Thymus (tissue), 11 donors: ENCODE results near the gene DHRS4. TPM values are rescaled to one million over a fixed set of nuclear protein-coding genes. Genes with fewer than 3 reads are reported as not detected.

Experiments
- DNase-seq, 9 donors: peaks; one replicate each; pipeline ENCODE4 v3.0.0-alpha.2; 2013; ENCODE audit warnings: low spot score in 9 of 9, low read depth in 6 of 9, missing footprints in 1 of 9
- H3K27ac ChIP-seq, 2 donors: one replicate each; pipeline ENCODE4 v1.5.1; 2013; ENCODE audit warnings: control low read depth in 1 of 2, low read depth in 1 of 2, low read length in 1 of 2, mild to moderate bottlenecking in 1 of 2, moderate library complexity in 1 of 2
- H3K27me3 ChIP-seq, 2 donors: one replicate each; pipeline ENCODE4 v1.5.1; 2013; ENCODE audit warnings: low read length in 1 of 2; ENCODE audit not compliant: control insufficient read depth in 2 of 2, insufficient read depth in 1 of 2
- H3K36me3 ChIP-seq, 2 donors: one replicate each; pipeline ENCODE4 v1.5.1; 2013; ENCODE audit warnings: low read length in 1 of 2, mild to moderate bottlenecking in 1 of 2, moderate library complexity in 1 of 2; ENCODE audit not compliant: control insufficient read depth in 2 of 2, insufficient read depth in 2 of 2
- H3K4me1 ChIP-seq, 2 donors: one replicate each; pipeline ENCODE4 v1.5.1; 2013; ENCODE audit warnings: low read length in 2 of 2; ENCODE audit not compliant: control insufficient read depth in 2 of 2, insufficient read depth in 2 of 2
- H3K4me3 ChIP-seq, 2 donors: one replicate each; pipeline ENCODE4 v1.5.1; 2013; ENCODE audit warnings: low read length in 2 of 2, control low read depth in 1 of 2, mild to moderate bottlenecking in 1 of 2
- H3K9me3 ChIP-seq, 2 donors: one replicate each; pipeline ENCODE4 v1.5.1; 2013; ENCODE audit warnings: low read length in 1 of 2, mild to moderate bottlenecking in 1 of 2; ENCODE audit not compliant: control insufficient read depth in 2 of 2, insufficient read depth in 1 of 2
- WGBS: extraction: QIAGEN DNeasy Blood & Tissue Kit; methylation state at CpG from one replicate; pipeline ENCODE4 v1.1.7; 2013; 5-methylcytosine and 5-hydroxymethylcytosine counted together
- polyA plus RNA-seq: library from polyadenylated mRNA; stranded (reverse); fragments of 200-250 nt; gene quantifications from one replicate; pipeline ENCODE4 v1.2.3, GENCODE V29; 2013
- total RNA-seq: library from RNA; stranded (reverse); fragments of 120-200 nt; gene quantifications from one replicate; pipeline ENCODE4 v1.2.4, GENCODE V29; 2013
- donor health status: healthy.

The DHRS4 gene
- total and polyA plus RNA-seq, 2 donors: 23.6 to 28.3 TPM

- Histone ChIP-seq H3K27me3 (no peaks in the 10 kb centered on the region), H3K9me3 (no peaks in the 10 kb centered on the region), H3K4me1 (no peaks in the 10 kb centered on the region), H3K27ac (no peak overlapping the region), H3K36me3 (no peaks in the 10 kb centered on the region), H3K4me3 (no peak overlapping the region)
- DNase-seq: no peak
- WGBS: 88% methylated on average over 11 of the region's 11 CpGs
Measured at GRCh38 chr14:23926543-23926942, 27.0 kb upstream of the DHRS4 start.

GRCh38 chr14:23929136-23929535 is 24.4 kb upstream of the DHRS4 start:
- Histone ChIP-seq H3K4me1 (no peaks in the 10 kb centered on the region), H3K4me3 (no peak overlapping the region), H3K27me3 (no peaks in the 10 kb centered on the region), H3K27ac (no peak overlapping the region), H3K9me3 (no peaks in the 10 kb centered on the region), H3K36me3 (no peaks in the 10 kb centered on the region)
- WGBS: 96% methylated on average over 5 of the region's 5 CpGs
- DNase-seq: no peak

GRCh38 chr14:23929822-23930294 is 23.7 kb upstream of the DHRS4 start:
- no peaks in the 10 kb centered on the region for H3K36me3 ChIP-seq
- no peak overlapping the region for H3K4me3 ChIP-seq
- WGBS: 14% methylated on average over 3 of the region's 3 CpGs
- no peak overlapping the region for H3K27ac ChIP-seq
- H3K4me1 ChIP-seq: no peaks in the 10 kb centered on the region
- H3K27me3 ChIP-seq: no peaks in the 10 kb centered on the region
- peak; percentile 39 to 86 (median 69) for DNase-seq
- no peaks in the 10 kb centered on the region for H3K9me3 ChIP-seq

- no peaks in the 10 kb centered on the region for H3K36me3 ChIP-seq
- no peaks in the 10 kb centered on the region for H3K9me3 ChIP-seq
- no peaks in the 10 kb centered on the region for H3K4me1 ChIP-seq
- no peak overlapping the region for H3K27ac ChIP-seq
- WGBS: 85% methylated on average over 4 of the region's 4 CpGs
- DNase-seq: no peak
- H3K27me3 ChIP-seq: no peaks in the 10 kb centered on the region
- H3K4me3 ChIP-seq: no peak overlapping the region
Measured at GRCh38 chr14:23930742-23931141, 22.8 kb upstream of the DHRS4 start.

GRCh38 chr14:23931721-23932289 is 21.8 kb upstream of the DHRS4 start:
- Histone ChIP-seq H3K27me3 (no peaks in the 10 kb centered on the region), H3K27ac (no peak overlapping the region), H3K9me3 (no peaks in the 10 kb centered on the region), H3K4me1 (no peaks in the 10 kb centered on the region), H3K36me3 (no peaks in the 10 kb centered on the region), H3K4me3 (no peak overlapping the region)
- WGBS: 78% methylated on average over 6 of the region's 6 CpGs
- DNase-seq: no peak

- Histone ChIP-seq H3K36me3 (no peaks in the 10 kb centered on the region), H3K4me1 (no peaks in the 10 kb centered on the region), H3K27ac (no peak overlapping the region), H3K9me3 (no peaks in the 10 kb centered on the region), H3K27me3 (no peaks in the 10 kb centered on the region), H3K4me3 (no peak overlapping the region)
- 88% methylated on average over 3 of the region's 3 CpGs for WGBS
- no peak for DNase-seq
Measured at GRCh38 chr14:23932639-23933038, 20.9 kb upstream of the DHRS4 start.

- no peak overlapping the region for H3K4me3 ChIP-seq
- no peaks in the 10 kb centered on the region for H3K4me1 ChIP-seq
- no peak overlapping the region for H3K27ac ChIP-seq
- WGBS: 91% methylated on average over 4 of the region's 4 CpGs
- no peaks in the 10 kb centered on the region for H3K9me3 ChIP-seq
- no peak for DNase-seq
- H3K27me3 ChIP-seq: no peaks in the 10 kb centered on the region
- H3K36me3 ChIP-seq: no peaks in the 10 kb centered on the region
Measured at GRCh38 chr14:23933108-23933741, 20.3 kb upstream of the DHRS4 start.

GRCh38 chr14:23933742-23934128 is 19.8 kb upstream of the DHRS4 start:
- H3K4me1 ChIP-seq: no peaks in the 10 kb centered on the region
- DNase-seq: no peak
- no peaks in the 10 kb centered on the region for H3K36me3 ChIP-seq
- 93% methylated on average over 2 of the region's 2 CpGs for WGBS
- no peak overlapping the region for H3K27ac ChIP-seq
- no peak overlapping the region for H3K4me3 ChIP-seq
- H3K9me3 ChIP-seq: no peaks in the 10 kb centered on the region
- no peaks in the 10 kb centered on the region for H3K27me3 ChIP-seq

GRCh38 chr14:23935158-23935557 is 18.4 kb upstream of the DHRS4 start:
- no peaks in the 10 kb centered on the region for H3K4me1 ChIP-seq
- no peaks in the 10 kb centered on the region for H3K36me3 ChIP-seq
- no peak overlapping the region for H3K4me3 ChIP-seq
- no peak overlapping the region for H3K27ac ChIP-seq
- no peak for DNase-seq
- H3K9me3 ChIP-seq: no peaks in the 10 kb centered on the region
- 95% methylated on average over 1 of the region's 1 CpG for WGBS
- H3K27me3 ChIP-seq: no peaks in the 10 kb centered on the region
